Measurements from ENCODE around the gene TRMT2A.

Gene TRMT2A

GRCh38 chr22:20065896-20066616 is 51.0 kb downstream of the TRMT2A start:
- Histone ChIP-seq H3K4me2 (no peak overlapping the region), H4K20me1 (ENCODE audit: insufficient read depth) (no peaks in the 10 kb centered on the region), H3K27me3 (ENCODE audit: insufficient read depth, low read depth) (no peaks in the 10 kb centered on the region), H3K9ac (no peak overlapping the region), H2AFZ (ENCODE audit: low read depth) (no peak overlapping the region), H3K4me1 (ENCODE audit: low read depth, poor library complexity, severe bottlenecking) (no peaks in the 10 kb centered on the region), H3K36me3 (ENCODE audit: insufficient read depth) (no peaks in the 10 kb centered on the region), H3K4me3 (IDR thresholded peaks at IDR 0.05; ENCODE audit: insufficient read depth, low read depth, low read length) (no peak overlapping the region), H3K27ac (no peak overlapping the region), H3K79me2 (ENCODE audit: insufficient read depth, low read depth) (no peaks in the 10 kb centered on the region)
- no peak for TF ChIP-seq CTCF (conservative IDR thresholded peaks at IDR 0.05; ENCODE audit: low read depth, low read length)

GRCh38 chr22:20064545-20065262 is 52.3 kb downstream of the TRMT2A start:
- Histone ChIP-seq H3K79me2 (ENCODE audit: insufficient read depth, low read depth) (no peaks in the 10 kb centered on the region), H3K9ac (no peak overlapping the region), H4K20me1 (ENCODE audit: insufficient read depth) (no peaks in the 10 kb centered on the region), H3K4me2 (no peak overlapping the region), H3K4me3 (IDR thresholded peaks at IDR 0.05; ENCODE audit: insufficient read depth, low read depth, low read length) (no peak overlapping the region), H3K27me3 (ENCODE audit: insufficient read depth, low read depth) (no peaks in the 10 kb centered on the region), H3K4me1 (ENCODE audit: low read depth, poor library complexity, severe bottlenecking) (no peaks in the 10 kb centered on the region), H2AFZ (ENCODE audit: low read depth) (no peak overlapping the region), H3K27ac (no peak overlapping the region), H3K36me3 (ENCODE audit: insufficient read depth) (no peaks in the 10 kb centered on the region)
- no peak for TF ChIP-seq CTCF (conservative IDR thresholded peaks at IDR 0.05; ENCODE audit: low read depth, low read length)

GRCh38 chr22:20064140-20064480 is 52.9 kb downstream of the TRMT2A start:
- no peak overlapping the region for H3K4me2 ChIP-seq
- no peak for TF ChIP-seq CTCF (conservative IDR thresholded peaks at IDR 0.05; ENCODE audit: low read depth, low read length)
- no peak overlapping the region for H3K27ac ChIP-seq
- H3K9ac ChIP-seq, result no peak overlapping the region
- H3K27me3 ChIP-seq (ENCODE audit: insufficient read depth, low read depth), result no peaks in the 10 kb centered on the region
- no peaks in the 10 kb centered on the region for H4K20me1 ChIP-seq (ENCODE audit: insufficient read depth)
- H3K4me1 ChIP-seq (ENCODE audit: low read depth, poor library complexity, severe bottlenecking), result no peaks in the 10 kb centered on the region
- no peak overlapping the region for H3K4me3 ChIP-seq (IDR thresholded peaks at IDR 0.05; ENCODE audit: insufficient read depth, low read depth, low read length)
- H3K79me2 ChIP-seq (ENCODE audit: insufficient read depth, low read depth), result no peaks in the 10 kb centered on the region
- H2AFZ ChIP-seq (ENCODE audit: low read depth), result no peak overlapping the region
- H3K36me3 ChIP-seq (ENCODE audit: insufficient read depth), result no peaks in the 10 kb centered on the region

GRCh38 chr22:20063271-20064139 is 53.5 kb downstream of the TRMT2A start:
- Histone ChIP-seq H3K4me3 (IDR thresholded peaks at IDR 0.05; ENCODE audit: insufficient read depth, low read depth, low read length) (no peak overlapping the region), H4K20me1 (ENCODE audit: insufficient read depth) (no peaks in the 10 kb centered on the region), H3K9ac (no peak overlapping the region), H2AFZ (ENCODE audit: low read depth) (no peak overlapping the region), H3K79me2 (ENCODE audit: insufficient read depth, low read depth) (no peaks in the 10 kb centered on the region), H3K36me3 (ENCODE audit: insufficient read depth) (no peaks in the 10 kb centered on the region), H3K27ac (no peak overlapping the region), H3K4me2 (no peak overlapping the region), H3K27me3 (ENCODE audit: insufficient read depth, low read depth) (no peaks in the 10 kb centered on the region), H3K4me1 (ENCODE audit: low read depth, poor library complexity, severe bottlenecking) (no peaks in the 10 kb centered on the region)
- TF ChIP-seq CTCF (conservative IDR thresholded peaks at IDR 0.05; ENCODE audit: low read depth, low read length), result no peak

Measured in KMS-11 (cell line).